ENCODE results near the gene SLC24A3.

Gene SLC24A3

DNA sequence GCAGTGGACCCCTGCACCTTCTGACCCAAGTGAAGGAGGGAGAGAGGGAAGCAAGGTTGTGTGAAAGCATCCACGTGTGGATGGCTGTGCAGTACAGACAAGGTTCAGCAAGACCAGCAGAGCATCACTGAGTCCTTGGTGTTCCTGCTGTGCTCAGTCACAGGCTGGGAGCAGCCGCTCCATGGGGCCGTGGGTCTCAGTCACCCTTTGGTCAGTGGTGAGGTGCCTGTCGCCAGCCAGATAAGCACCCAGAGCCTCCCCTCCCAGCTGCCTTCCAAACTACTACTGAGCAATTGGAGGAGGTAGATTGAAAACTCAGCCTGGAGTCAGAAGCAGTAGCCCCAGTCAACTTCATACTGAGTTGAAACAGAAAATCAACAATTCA is 218.9 kb downstream of the SLC24A3 start:
- H3K27me3 ChIP-seq (ENCODE audit: low read depth, low read length): no peaks in the 10 kb centered on the region
- no peak overlapping the region for H3K27ac ChIP-seq (ENCODE audit: low read length)
- H3K9me3 ChIP-seq (ENCODE audit: control insufficient read depth in 1 of 2, low read length in 2 of 2): no peaks in the 10 kb centered on the region
- H3K4me1 ChIP-seq (ENCODE audit: control insufficient read depth in 1 of 2, insufficient read depth in 2 of 2, low read length in 2 of 2): no peaks in the 10 kb centered on the region
- no peak overlapping the region for H3K4me3 ChIP-seq (ENCODE audit: low read depth in 1 of 2, low read length in 2 of 2)
- no peaks in the 10 kb centered on the region for H3K36me3 ChIP-seq (ENCODE audit: control insufficient read depth in 1 of 2, insufficient read depth in 2 of 2, low read length in 2 of 2)

DNA sequence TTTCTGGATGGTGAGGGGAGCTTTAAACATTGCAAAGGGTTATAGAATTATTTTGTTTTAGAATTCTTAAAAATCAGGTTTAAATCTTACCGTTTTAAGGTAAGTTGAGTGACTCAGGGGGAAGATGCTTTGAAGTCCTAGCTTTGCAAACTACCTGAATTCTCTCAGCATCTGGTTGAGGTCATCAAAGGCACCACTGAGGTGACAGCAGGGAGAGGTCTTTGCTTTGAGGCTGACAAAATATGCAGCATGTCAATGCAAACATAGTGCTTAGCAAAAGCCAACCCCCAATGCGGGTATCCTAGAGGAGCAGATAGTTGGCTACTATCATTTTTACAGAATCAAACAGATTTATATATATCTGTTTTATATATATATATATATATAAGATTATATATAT is 219.5 kb downstream of the SLC24A3 start:
- Histone ChIP-seq H3K27ac (ENCODE audit: low read length) (no peak overlapping the region), H3K36me3 (ENCODE audit: control insufficient read depth in 1 of 2, insufficient read depth in 2 of 2, low read length in 2 of 2) (no peaks in the 10 kb centered on the region), H3K9me3 (ENCODE audit: control insufficient read depth in 1 of 2, low read length in 2 of 2) (no peaks in the 10 kb centered on the region), H3K4me1 (ENCODE audit: control insufficient read depth in 1 of 2, insufficient read depth in 2 of 2, low read length in 2 of 2) (no peaks in the 10 kb centered on the region), H3K4me3 (ENCODE audit: low read depth in 1 of 2, low read length in 2 of 2) (no peak overlapping the region), H3K27me3 (ENCODE audit: low read depth, low read length) (no peaks in the 10 kb centered on the region)

DNA sequence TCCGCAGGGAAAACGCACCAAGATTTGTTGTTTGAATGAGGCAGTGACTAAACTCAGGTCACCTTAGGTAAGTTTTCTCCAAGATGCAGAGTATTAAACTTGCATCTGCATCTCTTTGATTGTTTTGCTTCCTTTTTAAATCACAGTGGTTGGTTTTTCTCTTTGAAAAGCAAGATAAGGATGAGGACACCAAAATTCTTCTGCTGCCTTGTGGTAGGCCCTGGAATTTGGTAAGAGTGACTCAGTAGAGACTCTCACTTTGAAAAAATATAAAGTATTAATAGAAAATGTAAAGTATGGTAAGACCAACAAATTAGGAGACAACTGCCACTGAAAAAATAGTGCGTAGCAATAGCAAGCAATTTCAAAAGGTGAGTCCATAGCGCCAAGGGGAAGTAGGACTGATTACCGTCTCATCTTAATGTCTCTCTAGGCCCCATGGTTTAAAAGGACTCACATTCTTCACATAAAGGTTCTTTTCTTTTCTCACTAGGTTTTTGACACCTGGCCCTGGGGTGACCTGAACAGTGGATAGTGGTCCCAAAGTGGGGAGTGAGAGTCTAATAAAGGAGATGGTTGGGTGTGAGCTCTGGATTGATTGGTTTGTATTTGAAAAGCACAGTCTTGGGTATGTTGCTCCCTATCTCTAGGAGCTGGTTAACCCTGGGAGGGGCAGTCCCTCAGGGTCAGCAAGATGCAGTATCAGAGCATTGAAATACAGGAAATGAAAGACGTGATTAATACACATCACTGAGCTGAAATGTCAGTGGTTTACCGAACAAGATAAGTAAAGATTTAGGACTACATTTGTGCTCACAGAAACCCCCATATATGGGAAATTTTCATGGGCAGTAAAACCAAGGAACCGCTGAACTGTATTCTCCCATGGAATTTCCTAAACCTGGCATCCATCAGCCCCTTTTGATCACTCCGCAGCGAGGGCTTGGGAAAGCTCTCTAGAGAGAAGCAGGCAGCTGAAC is 221.2 kb downstream of the SLC24A3 start:
- Histone ChIP-seq H3K4me3 (ENCODE audit: low read depth in 1 of 2, low read length in 2 of 2) (no peak overlapping the region), H3K36me3 (ENCODE audit: control insufficient read depth in 1 of 2, insufficient read depth in 2 of 2, low read length in 2 of 2) (no peaks in the 10 kb centered on the region), H3K9me3 (ENCODE audit: control insufficient read depth in 1 of 2, low read length in 2 of 2) (no peaks in the 10 kb centered on the region), H3K27ac (ENCODE audit: low read length) (no peak overlapping the region), H3K4me1 (ENCODE audit: control insufficient read depth in 1 of 2, insufficient read depth in 2 of 2, low read length in 2 of 2) (no peaks in the 10 kb centered on the region), H3K27me3 (ENCODE audit: low read depth, low read length) (no peaks in the 10 kb centered on the region)

DNA sequence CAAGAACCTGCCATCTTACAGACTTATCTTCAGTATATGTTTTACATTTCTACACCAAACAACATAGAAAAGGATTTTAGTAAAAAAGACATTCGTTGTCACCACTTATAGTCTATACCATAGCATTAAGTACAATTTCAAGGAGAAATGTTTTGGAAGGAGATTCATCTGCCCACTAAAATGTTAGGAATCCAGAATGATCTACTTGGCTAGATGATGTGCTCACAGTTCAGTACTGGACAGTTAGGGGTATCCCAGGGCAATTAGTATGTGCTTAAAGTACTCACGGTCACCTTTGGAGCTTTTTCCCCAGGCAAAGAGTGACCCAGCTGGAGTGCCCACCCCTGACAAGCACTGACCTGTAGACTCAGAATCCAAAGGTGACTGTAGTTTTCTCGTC is 222.9 kb downstream of the SLC24A3 start:
- H3K27ac ChIP-seq (ENCODE audit: low read length): no peak overlapping the region
- H3K9me3 ChIP-seq (ENCODE audit: control insufficient read depth in 1 of 2, low read length in 2 of 2): no peaks in the 10 kb centered on the region
- H3K4me3 ChIP-seq (ENCODE audit: low read depth in 1 of 2, low read length in 2 of 2): no peak overlapping the region

DNA sequence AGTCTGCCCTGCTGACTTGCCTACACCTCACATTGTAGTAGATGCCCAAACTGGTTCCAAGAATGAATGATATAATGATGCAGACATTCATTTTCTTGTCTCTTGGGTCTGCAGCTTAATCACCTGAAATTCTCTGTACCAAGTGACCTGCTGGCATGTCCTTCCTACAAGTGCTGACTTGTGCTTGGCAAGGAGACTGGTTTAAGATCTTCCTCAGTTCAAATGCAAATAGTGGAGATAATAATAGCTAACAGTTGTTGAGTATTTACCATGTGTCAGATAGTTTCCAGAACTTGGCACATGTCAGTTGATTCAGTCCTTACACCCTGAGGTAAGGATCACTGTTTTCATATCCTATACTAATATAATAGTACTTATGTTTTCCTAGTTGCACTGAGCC is 223.4 kb downstream of the SLC24A3 start:
- Histone ChIP-seq H3K4me1 (ENCODE audit: control insufficient read depth in 1 of 2, insufficient read depth in 2 of 2, low read length in 2 of 2) (no peaks in the 10 kb centered on the region), H3K9me3 (ENCODE audit: control insufficient read depth in 1 of 2, low read length in 2 of 2) (no peaks in the 10 kb centered on the region), H3K27ac (ENCODE audit: low read length) (no peak overlapping the region), H3K27me3 (ENCODE audit: low read depth, low read length) (no peaks in the 10 kb centered on the region), H3K4me3 (ENCODE audit: low read depth in 1 of 2, low read length in 2 of 2) (no peak overlapping the region), H3K36me3 (ENCODE audit: control insufficient read depth in 1 of 2, insufficient read depth in 2 of 2, low read length in 2 of 2) (no peaks in the 10 kb centered on the region)

More for the DNA sequence above, 222.9 kb downstream of the SLC24A3 start:
- no peaks in the 10 kb centered on the region for H3K36me3 ChIP-seq (ENCODE audit: control insufficient read depth in 1 of 2, insufficient read depth in 2 of 2, low read length in 2 of 2)
- no peaks in the 10 kb centered on the region for H3K4me1 ChIP-seq (ENCODE audit: control insufficient read depth in 1 of 2, insufficient read depth in 2 of 2, low read length in 2 of 2)
- H3K27me3 ChIP-seq (ENCODE audit: low read depth, low read length): no peaks in the 10 kb centered on the region

DNA sequence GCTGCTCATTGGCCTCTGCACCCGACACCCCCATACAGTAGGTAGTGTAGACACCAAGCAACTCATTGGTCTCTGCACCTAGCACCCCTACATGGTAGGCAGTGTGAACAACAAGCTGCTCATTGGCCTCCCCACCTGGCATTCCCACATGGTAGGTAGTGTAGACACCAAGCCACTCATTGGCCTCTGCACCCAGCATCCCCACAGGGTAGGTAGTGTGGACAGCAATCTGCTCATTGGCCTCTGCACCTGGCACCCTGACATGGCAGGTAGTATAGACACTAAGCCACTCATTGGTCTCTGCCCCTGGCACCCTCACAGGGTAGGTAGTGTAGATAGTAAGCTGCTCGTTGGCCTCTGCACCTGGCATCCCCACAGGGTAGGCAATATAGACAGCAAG is 226.0 kb downstream of the SLC24A3 start:
- no peaks in the 10 kb centered on the region for H3K4me1 ChIP-seq (ENCODE audit: control insufficient read depth in 1 of 2, insufficient read depth in 2 of 2, low read length in 2 of 2)
- no peak overlapping the region for H3K27ac ChIP-seq (ENCODE audit: low read length)
- no peak overlapping the region for H3K4me3 ChIP-seq (ENCODE audit: low read depth in 1 of 2, low read length in 2 of 2)

DNA sequence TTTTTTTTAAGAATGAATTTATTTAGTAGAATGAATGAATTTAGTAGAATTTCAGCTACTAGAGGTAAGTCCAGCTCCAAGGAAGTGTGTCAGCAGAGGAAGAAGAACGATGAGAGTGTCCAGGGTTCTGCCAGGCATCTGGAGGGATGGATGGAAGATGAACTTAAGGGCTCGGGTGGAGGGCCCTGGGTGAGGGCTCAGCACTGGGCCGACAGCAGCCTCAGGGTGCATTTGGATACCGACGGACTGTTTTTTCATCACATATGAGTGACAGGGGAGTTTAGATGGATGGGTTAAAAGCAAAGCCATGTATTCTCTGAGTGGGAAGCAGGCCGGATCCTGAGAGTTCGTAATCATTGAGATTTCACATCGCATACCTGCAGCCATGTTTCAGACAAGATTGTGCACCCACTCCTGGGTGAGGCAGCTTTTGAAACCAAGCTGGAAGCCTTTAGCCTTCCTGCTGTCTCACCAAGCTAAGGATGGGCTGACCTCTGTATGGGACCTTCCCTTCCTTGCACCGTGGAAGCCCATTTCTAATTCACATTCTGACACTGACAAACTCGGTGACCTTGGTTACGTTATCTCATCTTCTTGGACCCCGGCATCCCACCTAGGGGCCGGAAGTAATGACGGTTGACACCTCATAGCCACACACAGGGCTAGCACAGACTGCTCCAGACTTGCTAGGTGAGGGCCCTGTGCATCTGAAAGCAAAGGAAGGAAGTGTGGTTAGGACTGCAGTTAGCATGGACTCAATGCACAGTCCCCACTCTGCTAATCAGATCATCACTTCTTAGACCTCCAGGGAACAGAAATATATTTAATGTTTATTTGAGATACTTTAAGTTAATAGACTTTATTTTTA is 228.5 kb downstream of the SLC24A3 start:
- Histone ChIP-seq H3K27ac (ENCODE audit: low read length) (no peak overlapping the region), H3K9me3 (ENCODE audit: control insufficient read depth in 1 of 2, low read length in 2 of 2) (peaks cover 0 to 6% of the 10 kb centered on the region in 2 donors), H3K4me3 (ENCODE audit: low read depth in 1 of 2, low read length in 2 of 2) (no peak overlapping the region), H3K4me1 (ENCODE audit: control insufficient read depth in 1 of 2, insufficient read depth in 2 of 2, low read length in 2 of 2) (no peaks in the 10 kb centered on the region), H3K27me3 (ENCODE audit: low read depth, low read length) (no peaks in the 10 kb centered on the region), H3K36me3 (ENCODE audit: control insufficient read depth in 1 of 2, insufficient read depth in 2 of 2, low read length in 2 of 2) (no peaks in the 10 kb centered on the region)

More for the DNA sequence above, 226.0 kb downstream of the SLC24A3 start:
- H3K9me3 ChIP-seq (ENCODE audit: control insufficient read depth in 1 of 2, low read length in 2 of 2): peaks cover 0 to 2% of the 10 kb centered on the region in 2 donors
- no peaks in the 10 kb centered on the region for H3K36me3 ChIP-seq (ENCODE audit: control insufficient read depth in 1 of 2, insufficient read depth in 2 of 2, low read length in 2 of 2)
- no peaks in the 10 kb centered on the region for H3K27me3 ChIP-seq (ENCODE audit: low read depth, low read length)

DNA sequence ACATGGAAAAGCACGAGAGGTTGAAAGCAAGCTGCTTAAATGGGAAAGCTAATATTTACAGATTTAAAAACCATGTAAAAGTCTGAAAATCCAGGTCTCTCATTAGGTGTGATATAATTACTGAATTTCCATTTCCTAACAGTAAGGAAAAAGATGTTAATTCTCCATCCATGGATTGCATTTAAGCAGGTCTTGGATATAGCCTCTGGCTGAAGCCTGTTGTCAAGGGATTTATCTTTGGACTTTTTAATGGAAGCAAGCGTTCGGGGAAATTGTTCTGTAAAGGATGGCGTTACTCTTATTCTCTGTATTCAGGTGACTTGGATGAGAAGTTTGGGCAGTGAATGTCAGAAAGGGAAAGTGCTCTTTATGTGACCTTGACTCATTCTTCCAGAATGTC is 233.8 kb downstream of the SLC24A3 start:
- H3K4me1 ChIP-seq (ENCODE audit: control insufficient read depth in 1 of 2, insufficient read depth in 2 of 2, low read length in 2 of 2): peaks cover 6 to 9% of the 10 kb centered on the region in 2 donors
- H3K36me3 ChIP-seq (ENCODE audit: control insufficient read depth in 1 of 2, insufficient read depth in 2 of 2, low read length in 2 of 2): no peaks in the 10 kb centered on the region
- peaks cover 0 to 6% of the 10 kb centered on the region in 2 donors for H3K9me3 ChIP-seq (ENCODE audit: control insufficient read depth in 1 of 2, low read length in 2 of 2)
- H3K27me3 ChIP-seq (ENCODE audit: low read depth, low read length): no peaks in the 10 kb centered on the region
- no peak overlapping the region for H3K27ac ChIP-seq (ENCODE audit: low read length)
- no peak overlapping the region for H3K4me3 ChIP-seq (ENCODE audit: low read depth in 1 of 2, low read length in 2 of 2)

DNA sequence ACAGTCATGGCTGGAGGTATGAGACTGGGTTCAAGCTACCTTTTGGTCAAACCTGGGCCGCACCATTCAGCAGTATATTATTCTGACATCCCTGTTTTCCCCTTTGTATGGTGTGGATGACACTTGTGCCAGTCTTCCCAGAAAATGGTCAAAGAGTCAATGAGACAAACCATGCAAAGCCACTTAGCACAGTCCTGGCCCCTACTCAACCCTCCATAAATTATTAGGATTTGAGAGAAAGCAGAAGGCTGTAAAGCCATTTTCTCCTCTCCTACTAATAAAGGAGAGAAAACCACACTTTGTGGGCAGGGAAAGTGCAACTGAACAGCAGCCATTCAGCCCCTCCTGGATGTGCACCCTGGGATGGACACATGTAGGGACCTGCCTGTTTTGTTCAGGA is 236.2 kb downstream of the SLC24A3 start:
- Histone ChIP-seq H3K4me1 (ENCODE audit: control insufficient read depth in 1 of 2, insufficient read depth in 2 of 2, low read length in 2 of 2) (peaks cover 6 to 21% of the 10 kb centered on the region in 2 donors), H3K9me3 (ENCODE audit: control insufficient read depth in 1 of 2, low read length in 2 of 2) (peaks cover 0 to 2% of the 10 kb centered on the region in 2 donors), H3K36me3 (ENCODE audit: control insufficient read depth in 1 of 2, insufficient read depth in 2 of 2, low read length in 2 of 2) (no peaks in the 10 kb centered on the region), H3K27ac (ENCODE audit: low read length) (no peak overlapping the region), H3K4me3 (ENCODE audit: low read depth in 1 of 2, low read length in 2 of 2) (no peak overlapping the region), H3K27me3 (ENCODE audit: low read depth, low read length) (no peaks in the 10 kb centered on the region)

DNA sequence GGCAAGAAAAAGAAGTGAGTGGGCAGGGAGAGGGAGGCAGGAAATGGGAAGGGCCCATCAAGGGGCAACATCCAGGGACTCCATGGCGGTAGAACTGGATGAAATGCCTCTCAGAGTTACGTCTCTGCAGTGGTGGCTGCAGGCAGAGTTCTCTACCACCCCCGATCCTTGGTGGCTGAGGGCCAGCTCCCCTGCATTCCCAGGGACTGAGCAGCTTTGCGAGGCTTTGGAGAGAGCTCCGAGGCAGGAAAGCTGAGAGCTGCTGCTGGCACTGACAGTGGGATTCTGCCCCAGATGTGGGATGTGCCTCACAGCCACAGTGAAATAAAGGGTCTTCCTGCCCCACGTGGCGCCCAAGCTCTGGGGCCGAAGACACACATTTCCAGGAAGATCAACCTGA is 236.6 kb downstream of the SLC24A3 start:
- Histone ChIP-seq H3K4me3 (ENCODE audit: low read depth in 1 of 2, low read length in 2 of 2) (no peak overlapping the region), H3K4me1 (ENCODE audit: control insufficient read depth in 1 of 2, insufficient read depth in 2 of 2, low read length in 2 of 2) (peaks cover 6 to 21% of the 10 kb centered on the region in 2 donors), H3K9me3 (ENCODE audit: control insufficient read depth in 1 of 2, low read length in 2 of 2) (no peaks in the 10 kb centered on the region), H3K27ac (ENCODE audit: low read length) (no peak overlapping the region), H3K27me3 (ENCODE audit: low read depth, low read length) (no peaks in the 10 kb centered on the region), H3K36me3 (ENCODE audit: control insufficient read depth in 1 of 2, insufficient read depth in 2 of 2, low read length in 2 of 2) (no peaks in the 10 kb centered on the region)

DNA sequence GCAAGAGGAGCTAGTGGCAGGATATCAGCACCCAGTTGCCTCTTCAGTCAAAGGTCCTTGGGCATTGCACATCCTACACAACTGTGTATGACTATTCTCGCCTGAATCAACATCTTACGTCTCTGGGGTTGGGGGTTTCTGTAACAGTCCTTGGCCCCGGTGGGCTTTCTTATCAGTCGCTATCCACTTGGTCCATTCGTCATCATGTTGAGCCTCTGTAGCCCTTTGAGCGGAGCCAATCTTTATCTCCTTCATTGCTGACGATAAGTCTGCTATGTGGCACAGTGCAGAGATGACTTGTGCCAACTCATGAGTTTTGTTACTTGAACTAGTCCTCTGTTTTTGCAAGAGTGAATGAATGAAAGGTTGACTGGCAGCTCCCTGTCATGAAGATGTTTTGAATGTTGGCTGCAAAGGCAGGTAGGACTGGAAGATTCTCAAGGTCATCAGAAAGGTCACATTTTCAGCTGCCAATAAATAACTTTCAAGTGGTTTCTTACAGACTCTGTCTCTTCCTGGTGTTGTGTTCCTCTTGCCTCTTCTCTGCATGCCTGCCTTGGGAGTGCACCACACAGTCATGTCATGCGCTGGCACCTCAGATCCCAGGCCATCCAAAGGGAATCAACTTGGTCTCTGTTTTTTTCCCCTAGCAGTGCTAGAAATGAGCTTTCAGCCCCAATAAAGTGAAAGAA is 238.9 kb downstream of the SLC24A3 start:
- peaks cover 6 to 21% of the 10 kb centered on the region in 2 donors for H3K4me1 ChIP-seq (ENCODE audit: control insufficient read depth in 1 of 2, insufficient read depth in 2 of 2, low read length in 2 of 2)
- H3K4me3 ChIP-seq (ENCODE audit: low read depth in 1 of 2, low read length in 2 of 2): no peak overlapping the region
- H3K9me3 ChIP-seq (ENCODE audit: control insufficient read depth in 1 of 2, low read length in 2 of 2): no peaks in the 10 kb centered on the region
- H3K36me3 ChIP-seq (ENCODE audit: control insufficient read depth in 1 of 2, insufficient read depth in 2 of 2, low read length in 2 of 2): no peaks in the 10 kb centered on the region
- no peaks in the 10 kb centered on the region for H3K27me3 ChIP-seq (ENCODE audit: low read depth, low read length)
- H3K27ac ChIP-seq (ENCODE audit: low read length): no peak overlapping the region

Data from muscle layer of duodenum (tissue), 2 donors.